Astrocyte (in vitro differentiated cells and primary cell): ENCODE measurements around the gene ARR3. TPM values are rescaled to one million over a fixed set of nuclear protein-coding genes. Genes with fewer than 3 reads are reported as not detected.

ENCODE experiments used
- DNase-seq: peaks from one replicate; pipeline ENCODE4 v3.0.0-alpha.2; 2010; ENCODE audit warnings: low read depth
- FAIRE-seq: peaks from 2 replicates; lab custom pipeline; 2011; peaks lifted over from hg19 to GRCh38; lab: Jason Lieb, UNC
- H2AFZ ChIP-seq: 2 replicates; pipeline ENCODE4 v1.6.0; 2012; ENCODE audit warnings: low read depth, low read length, inconsistent platforms
- H3K27ac ChIP-seq: 2 replicates; pipeline ENCODE4 v1.5.1; 2011; ENCODE audit warnings: low read depth, low read length, inconsistent platforms
- H3K27me3 ChIP-seq: 2 replicates; pipeline ENCODE4 v1.6.0; 2011; ENCODE audit warnings: low read length, inconsistent platforms; ENCODE audit not compliant: insufficient read depth
- H3K36me3 ChIP-seq: 2 replicates; pipeline ENCODE4 v1.5.1; 2011; ENCODE audit warnings: low read length, inconsistent platforms; ENCODE audit not compliant: insufficient read depth
- H3K4me1 ChIP-seq: 2 replicates; pipeline ENCODE4 v1.5.1; 2011; ENCODE audit warnings: low read length, inconsistent platforms; ENCODE audit not compliant: insufficient read depth
- H3K4me2 ChIP-seq: 2 replicates; pipeline ENCODE4 v1.6.0; 2012; ENCODE audit warnings: low read length, inconsistent platforms
- H3K4me3 ChIP-seq: 2 replicates; pipeline ENCODE4 v1.5.1; 2011; ENCODE audit warnings: low read depth, mild to moderate bottlenecking, low read length, inconsistent platforms; ENCODE audit not compliant: insufficient read depth
- H3K79me2 ChIP-seq: 2 replicates; pipeline ENCODE4 v1.6.0; 2012; ENCODE audit warnings: mild to moderate bottlenecking, low read length, inconsistent platforms; ENCODE audit not compliant: insufficient read depth
- H3K9ac ChIP-seq: 2 replicates; pipeline ENCODE4 v1.6.0; 2012; ENCODE audit warnings: mild to moderate bottlenecking, low read length, inconsistent platforms
- H3K9me3 ChIP-seq: 2 replicates; pipeline ENCODE4 v1.5.1; 2012; ENCODE audit warnings: low read depth, mild to moderate bottlenecking, low read length, inconsistent platforms; ENCODE audit not compliant: insufficient read depth
- H4K20me1 ChIP-seq: 2 replicates; pipeline ENCODE4 v1.6.0; 2012; ENCODE audit warnings: low read length, inconsistent platforms; ENCODE audit not compliant: insufficient read depth
- H3K27ac Mint-ChIP-seq: one replicate; pipeline ENCODE4 v1.8.0; 2021; ENCODE audit warnings: mild to moderate bottlenecking, mixed read lengths; ENCODE audit not compliant: unreplicated experiment
- H3K27me3 Mint-ChIP-seq: one replicate; pipeline ENCODE4 v1.8.0; 2021; ENCODE audit warnings: low read depth, mixed read lengths; ENCODE audit not compliant: unreplicated experiment
- H3K36me3 Mint-ChIP-seq: one replicate; pipeline ENCODE4 v1.8.0; 2021; ENCODE audit warnings: low read depth, mixed read lengths; ENCODE audit not compliant: unreplicated experiment
- H3K4me1 Mint-ChIP-seq: one replicate; pipeline ENCODE4 v1.8.0; 2021; ENCODE audit warnings: low read depth, mixed read lengths; ENCODE audit not compliant: unreplicated experiment
- H3K4me3 Mint-ChIP-seq: one replicate; pipeline ENCODE4 v1.8.0; 2021; ENCODE audit warnings: mild to moderate bottlenecking, moderate library complexity, mixed read lengths; ENCODE audit not compliant: unreplicated experiment
- H3K9me3 Mint-ChIP-seq: one replicate; pipeline ENCODE4 v1.8.0; 2021; ENCODE audit warnings: mild to moderate bottlenecking, mixed read lengths; ENCODE audit not compliant: unreplicated experiment
- CTCF ChIP-seq: IDR thresholded peaks from 2 replicates; pipeline ENCODE4 v1.5.1; 2011; ENCODE audit warnings: low read depth, mild to moderate bottlenecking, inconsistent platforms, low read length, moderate library complexity; ENCODE audit not compliant: insufficient read depth
- EZH2 ChIP-seq: IDR thresholded peaks from 2 replicates; pipeline ENCODE4 v1.6.1; 2012; ENCODE audit warnings: mild to moderate bottlenecking, low read length, inconsistent platforms; ENCODE audit not compliant: insufficient read depth
- total RNA-seq: library from RNA; stranded (reverse); gene quantifications from 2 replicates; pipeline ENCODE4 v1.2.1, GENCODE V29; 2021

The ARR3 gene
- total RNA-seq, 1 donor from 2014 or later, result not detected

GRCh38 chrX:70253377-70254062 lies 14.6 kb upstream of the ARR3 start:
- Mint-ChIP-seq H3K27ac (peak overlapping the region; percentile 85), H3K9me3 (no peaks in the 10 kb centered on the region), H3K4me1 (peaks cover 19% of the 10 kb centered on the region), H3K4me3 (no peak overlapping the region), H3K27me3 (no peaks in the 10 kb centered on the region), H3K36me3 (no peaks in the 10 kb centered on the region)
- Histone ChIP-seq H2AFZ (no peak overlapping the region), H3K9me3 (no peaks in the 10 kb centered on the region), H3K9ac (no peak overlapping the region), H3K79me2 (no peaks in the 10 kb centered on the region), H3K4me1 (no peaks in the 10 kb centered on the region), H4K20me1 (no peaks in the 10 kb centered on the region), H3K4me2 (no peak overlapping the region), H3K27me3 (no peaks in the 10 kb centered on the region), H3K36me3 (no peaks in the 10 kb centered on the region), H3K27ac (no peak overlapping the region), H3K4me3 (no peak overlapping the region)
- TF ChIP-seq CTCF (no peak), EZH2 (no peak)
- FAIRE-seq (peak; percentile 81), DNase-seq (peak; percentile 34)

GRCh38 chrX:70254063-70254400 lies 14.1 kb upstream of the ARR3 start:
- no peak overlapping the region for H3K9ac ChIP-seq
- no peaks in the 10 kb centered on the region for H3K36me3 Mint-ChIP-seq
- no peaks in the 10 kb centered on the region for H4K20me1 ChIP-seq
- no peak overlapping the region for H3K4me3 ChIP-seq
- H3K9me3 ChIP-seq, result no peaks in the 10 kb centered on the region
- H3K4me1 ChIP-seq, result no peaks in the 10 kb centered on the region
- no peaks in the 10 kb centered on the region for H3K36me3 ChIP-seq
- peaks cover 19% of the 10 kb centered on the region for H3K4me1 Mint-ChIP-seq
- TF ChIP-seq CTCF (no peak), EZH2 (no peak)
- FAIRE-seq (no peak), DNase-seq (no peak)
- H3K9me3 Mint-ChIP-seq, result no peaks in the 10 kb centered on the region
- H3K27ac Mint-ChIP-seq, result peak overlapping the region; percentile 85
- no peak overlapping the region for H3K4me2 ChIP-seq
- no peaks in the 10 kb centered on the region for H3K79me2 ChIP-seq
- H3K27me3 ChIP-seq, result no peaks in the 10 kb centered on the region
- no peak overlapping the region for H2AFZ ChIP-seq
- H3K27ac ChIP-seq, result no peak overlapping the region
- H3K27me3 Mint-ChIP-seq, result no peaks in the 10 kb centered on the region
- no peak overlapping the region for H3K4me3 Mint-ChIP-seq

GRCh38 chrX:70254909-70255308 lies 13.2 kb upstream of the ARR3 start:
- H3K4me1 Mint-ChIP-seq, result peaks cover 19% of the 10 kb centered on the region
- peak; percentile 5 for FAIRE-seq

More at GRCh38 chrX:70254909-70255308, 13.2 kb upstream of the ARR3 start:
- no peaks in the 10 kb centered on the region for H3K36me3 ChIP-seq
- H3K4me3 ChIP-seq, result no peak overlapping the region
- H3K9me3 ChIP-seq, result no peaks in the 10 kb centered on the region
- H3K27ac Mint-ChIP-seq, result no peak overlapping the region
- H3K4me3 Mint-ChIP-seq, result no peak overlapping the region
- H3K36me3 Mint-ChIP-seq, result no peaks in the 10 kb centered on the region
- no peak overlapping the region for H3K4me2 ChIP-seq
- H3K9me3 Mint-ChIP-seq, result no peaks in the 10 kb centered on the region
- DNase-seq, result no peak
- H3K9ac ChIP-seq, result no peak overlapping the region
- no peaks in the 10 kb centered on the region for H4K20me1 ChIP-seq
- no peak overlapping the region for H3K27ac ChIP-seq
- no peaks in the 10 kb centered on the region for H3K79me2 ChIP-seq
- no peaks in the 10 kb centered on the region for H3K4me1 ChIP-seq
- TF ChIP-seq EZH2 (no peak), CTCF (no peak)
- H2AFZ ChIP-seq, result no peak overlapping the region
- H3K27me3 ChIP-seq, result no peaks in the 10 kb centered on the region
- no peaks in the 10 kb centered on the region for H3K27me3 Mint-ChIP-seq
